ENCODE results near the gene CREB5.

GRCh38 chr7:28748346-28748745, 336.0 kb downstream of the CREB5 start:
- TF ChIP-seq CTCF (conservative IDR thresholded peaks at IDR 0.05; ENCODE audit: low read length) = no peak
- TF ChIP-seq EZH2phosphoT487 (IDR thresholded peaks at IDR 0.05; ENCODE audit: borderline replicate concordance) = no peak

Measured in Loucy (cell line).